Esophagus squamous epithelium (tissue), 4 donors: ENCODE measurements around the gene VGLL4.

Experiments used
- CTCF ChIP-seq, 6 experiments: fragments of 450-650 bp in 4 of 6; fragments of 200-600 bp in 2 of 6; sonication (generic) in 2 of 6; IDR thresholded peaks; one replicate each; pipeline ENCODE4 v1.5.1; 2016 to 2019; ENCODE audit warnings: antibody characterized with exemption in 6 of 6, mild to moderate bottlenecking in 4 of 6, moderate library complexity in 4 of 6
- POLR2A ChIP-seq, 4 donors: fragments of 450-650 bp; IDR thresholded peaks; one replicate each; pipeline ENCODE4 v1.6.1; 2017; ENCODE audit warnings: antibody characterized with exemption in 4 of 4, mild to moderate bottlenecking in 4 of 4, moderate library complexity in 3 of 4

- no peak for TF ChIP-seq CTCF (IDR thresholded peaks at IDR 0.05)
- TF ChIP-seq POLR2A (IDR thresholded peaks at IDR 0.05) = no peak
Measured at GRCh38 chr3:11536132-11536935, 107.4 kb downstream of the VGLL4 start.
